Activated CD4-positive, alpha-beta T cell treated with anti-CD3 and anti-CD28 coated beads, Interleukin-10, Interleukin-2, amounts not matched to agents 100 ng/mL and 50 ng/mL, durations not matched to agents 16 hours and 8 hours (primary cell): ENCODE data around the gene CROCC2.

Source experiments
- DNase-seq: peaks from one replicate; pipeline ENCODE4 v3.0.0-alpha.2; 2020

Gene CROCC2

DNA sequence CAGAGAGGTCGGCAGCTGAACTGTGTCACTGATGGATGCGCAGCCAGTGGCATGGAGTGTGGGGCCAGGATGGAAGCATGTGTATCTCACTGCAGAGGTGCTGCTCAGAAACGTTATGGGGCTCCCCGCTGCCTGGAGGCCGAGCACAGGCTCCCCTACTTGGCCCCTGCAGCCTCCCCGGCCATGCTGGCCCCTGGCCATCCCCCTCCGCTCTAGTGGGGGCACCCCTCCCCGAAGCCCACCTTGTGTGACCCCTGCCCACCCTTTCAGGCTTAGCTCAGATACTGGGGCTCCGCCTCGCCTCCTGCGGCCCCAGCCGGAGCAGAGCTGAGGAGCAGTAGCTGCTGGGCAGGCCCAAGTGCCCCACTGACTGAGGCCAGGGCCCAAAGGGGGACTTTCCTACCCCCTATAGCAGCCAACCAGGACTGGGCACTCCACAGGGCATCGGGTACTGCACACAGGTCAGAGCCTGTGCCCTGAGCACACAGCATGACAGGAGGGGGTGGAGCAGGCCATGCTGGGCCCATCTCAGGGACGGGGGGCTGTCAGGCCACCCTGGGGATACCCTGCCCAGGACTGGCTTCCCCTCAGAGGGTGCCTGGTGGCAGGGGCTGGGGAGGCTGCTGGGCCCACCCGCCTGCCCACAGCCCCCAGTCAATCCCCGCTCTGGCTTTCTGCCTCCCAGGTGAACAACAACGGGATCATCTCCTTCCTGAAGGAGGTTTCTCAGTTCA, 123.6 kb downstream of the CROCC2 start:
- DNase-seq, result no peak

DNA sequence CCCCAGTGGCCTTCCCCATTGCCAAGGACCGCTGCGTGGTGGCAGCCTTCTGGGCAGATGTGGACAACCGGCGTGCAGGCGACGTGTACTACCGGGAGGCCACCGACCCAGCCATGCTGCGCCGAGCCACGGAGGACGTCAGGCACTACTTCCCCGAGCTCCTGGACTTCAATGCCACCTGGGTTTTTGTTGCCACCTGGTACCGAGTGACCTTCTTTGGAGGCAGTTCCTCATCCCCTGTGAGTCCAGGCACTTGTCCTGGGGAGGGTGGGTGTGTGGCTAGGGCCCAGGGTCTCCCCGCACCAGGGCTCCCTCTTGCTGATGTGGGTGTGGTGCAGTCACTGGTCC, 124.2 kb downstream of the CROCC2 start:
- no peak for DNase-seq

DNA sequence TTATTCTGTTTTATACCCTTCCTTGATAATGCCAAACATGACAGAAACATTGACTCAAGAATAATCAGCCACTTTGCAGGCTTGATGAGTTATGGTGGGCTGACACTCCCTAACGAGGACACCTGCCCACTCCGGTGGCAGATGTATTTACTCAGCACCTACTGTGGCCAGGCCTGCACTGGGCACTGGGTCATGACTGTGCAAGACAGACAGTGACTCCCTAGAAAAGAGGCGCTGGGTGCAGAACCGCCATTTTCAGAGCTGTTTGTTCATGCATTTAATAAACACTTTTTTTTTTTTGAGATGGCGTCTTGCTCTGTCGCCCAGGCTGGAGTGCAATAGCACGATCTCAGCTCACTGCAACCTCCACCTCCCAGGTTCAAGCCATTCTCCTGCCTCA, 124.7 kb downstream of the CROCC2 start:
- no peak for DNase-seq

DNA sequence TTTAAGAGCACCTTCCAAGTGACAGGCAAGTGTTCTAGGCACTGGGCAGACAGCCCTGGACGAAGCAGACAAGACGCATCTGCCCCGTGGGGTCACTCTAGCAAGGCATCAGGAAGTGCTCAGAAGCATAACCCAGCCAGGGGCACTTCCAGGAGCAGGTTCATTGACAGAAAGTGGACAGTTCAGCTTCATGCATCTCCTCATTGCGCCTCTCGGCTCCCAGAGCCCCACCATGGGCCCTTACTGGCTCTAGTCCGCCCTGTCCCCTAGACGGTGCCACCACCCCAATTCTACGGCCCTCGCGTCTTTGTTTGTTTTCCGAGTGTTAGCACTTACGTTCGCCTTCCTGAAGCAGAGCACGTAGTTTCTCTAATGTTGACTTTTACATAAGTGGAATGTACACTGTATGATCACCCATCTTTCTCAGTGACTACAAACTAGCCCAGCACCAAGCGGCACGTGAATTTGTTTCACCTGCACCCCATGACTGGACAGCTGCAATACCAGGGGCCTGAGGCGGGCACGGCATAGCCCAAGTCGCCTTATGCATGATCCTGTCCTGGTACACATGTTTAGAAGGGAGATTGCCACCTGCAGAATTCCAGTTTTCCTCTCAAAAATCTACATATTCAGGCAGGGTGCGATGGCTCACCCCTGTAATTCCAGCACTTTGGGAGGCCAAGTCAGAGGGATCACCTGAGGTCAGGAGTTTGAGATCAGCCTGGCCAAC, 125.5 kb downstream of the CROCC2 start:
- no peak for DNase-seq

- no peak for DNase-seq
These were observed 127.3 kb downstream of the CROCC2 start for GRCh38 chr2:241033336-241033987.

- no peak for DNase-seq
These were observed 127.9 kb downstream of the CROCC2 start for GRCh38 chr2:241033994-241034393.

GRCh38 chr2:241034490-241035141, 128.5 kb downstream of the CROCC2 start:
- no peak for DNase-seq

DNA sequence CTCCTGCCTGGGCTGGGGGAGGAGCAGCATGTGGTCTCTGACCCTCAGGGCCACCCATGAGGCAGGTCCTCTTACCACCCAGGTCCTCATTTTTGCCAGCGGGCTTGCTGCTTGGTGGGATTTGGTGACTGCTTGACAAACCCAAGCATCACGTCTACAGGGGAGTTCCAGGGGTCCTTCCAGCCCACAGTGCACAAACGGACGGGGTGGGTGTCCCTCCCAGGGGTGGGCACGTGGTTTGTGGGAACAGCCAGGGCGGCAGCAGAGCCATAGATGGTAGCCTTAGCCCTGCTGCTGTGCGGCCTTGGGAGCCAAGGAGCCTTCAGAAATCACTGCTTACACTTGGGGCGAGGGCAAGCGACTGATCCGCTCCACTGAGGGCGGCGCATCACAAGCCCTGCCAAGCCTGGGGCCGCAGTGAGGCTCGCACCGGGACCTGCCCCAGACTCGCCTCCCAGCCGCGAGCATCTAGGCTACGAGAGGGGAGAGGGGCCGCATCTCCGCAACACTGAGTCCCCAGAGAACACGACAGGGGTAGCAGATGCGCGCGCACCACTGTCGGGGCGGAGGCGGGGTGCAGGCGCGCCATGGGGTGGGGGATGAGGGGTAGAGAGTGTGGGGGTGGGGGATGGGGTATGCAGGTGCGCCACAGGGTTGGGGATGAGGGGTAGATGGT, 129.1 kb downstream of the CROCC2 start:
- no peak for DNase-seq

- DNase-seq, result peak; percentile 4
These were observed 129.8 kb downstream of the CROCC2 start for GRCh38 chr2:241035818-241036396.

GRCh38 chr2:241036397-241036963, 130.3 kb downstream of the CROCC2 start:
- peak; percentile 57 for DNase-seq

- no peak for DNase-seq
These were observed 130.9 kb downstream of the CROCC2 start for GRCh38 chr2:241036964-241037421.

GRCh38 chr2:241037498-241037897, 131.4 kb downstream of the CROCC2 start:
- DNase-seq, result no peak

DNA sequence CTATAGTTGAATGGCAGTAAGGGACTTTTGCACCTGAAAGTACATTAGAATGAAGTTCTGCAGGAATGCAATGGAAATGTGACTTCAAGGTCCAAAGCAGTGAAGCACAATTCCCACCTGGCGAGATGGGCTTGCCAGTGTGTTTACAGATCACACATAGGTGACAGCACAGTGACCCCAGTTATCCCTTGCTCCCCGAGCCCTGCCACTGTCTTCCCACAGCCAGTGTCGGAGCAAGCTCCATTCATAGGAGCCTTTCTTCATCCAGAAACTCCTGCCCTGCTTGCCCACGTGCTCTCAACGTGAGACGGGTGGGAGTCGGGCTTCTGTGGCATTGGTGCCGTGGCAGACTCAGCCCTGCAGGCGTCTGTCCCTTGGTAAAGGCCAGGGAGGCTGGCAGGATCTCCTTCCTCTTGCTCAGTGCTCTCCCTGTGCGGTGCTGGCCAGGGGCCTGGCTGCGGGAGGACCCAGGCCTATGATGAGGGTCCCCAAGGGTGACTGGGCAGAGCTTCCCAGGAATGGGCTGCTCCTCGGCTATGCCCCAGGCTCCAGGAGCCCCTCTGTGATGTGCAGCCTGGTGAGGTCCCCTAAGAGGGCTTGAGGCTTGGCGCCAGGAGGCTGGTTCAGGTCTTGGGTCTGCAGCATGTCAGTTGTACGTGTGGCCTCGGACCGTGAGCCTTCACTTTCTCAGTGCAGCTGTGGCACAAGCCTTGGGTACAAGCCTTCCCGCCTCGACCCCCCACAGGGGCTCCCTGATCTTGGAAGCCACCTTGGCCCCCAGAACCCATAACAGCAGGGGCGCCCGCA, 132.4 kb downstream of the CROCC2 start:
- DNase-seq, result no peak

DNA sequence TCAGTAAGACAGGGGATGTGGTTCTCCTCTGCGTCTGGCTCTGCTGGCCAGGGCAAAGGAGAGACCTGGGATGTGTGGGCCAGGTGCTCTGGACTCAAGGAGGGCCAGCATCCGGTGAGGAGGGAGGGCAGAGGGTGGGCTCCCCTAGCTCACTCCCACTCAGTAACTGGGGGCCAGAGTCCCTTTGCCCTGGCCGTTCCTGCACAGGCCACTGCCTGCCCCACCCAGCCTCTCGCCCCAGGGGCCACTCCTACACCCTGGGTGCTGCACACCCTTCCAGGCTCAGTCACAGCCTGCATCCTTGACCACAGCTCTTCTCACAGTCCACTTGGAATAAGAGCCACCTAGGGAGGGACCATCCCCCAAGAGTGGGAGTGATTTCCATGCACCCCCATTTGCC, 133.3 kb downstream of the CROCC2 start:
- DNase-seq, result no peak

DNA sequence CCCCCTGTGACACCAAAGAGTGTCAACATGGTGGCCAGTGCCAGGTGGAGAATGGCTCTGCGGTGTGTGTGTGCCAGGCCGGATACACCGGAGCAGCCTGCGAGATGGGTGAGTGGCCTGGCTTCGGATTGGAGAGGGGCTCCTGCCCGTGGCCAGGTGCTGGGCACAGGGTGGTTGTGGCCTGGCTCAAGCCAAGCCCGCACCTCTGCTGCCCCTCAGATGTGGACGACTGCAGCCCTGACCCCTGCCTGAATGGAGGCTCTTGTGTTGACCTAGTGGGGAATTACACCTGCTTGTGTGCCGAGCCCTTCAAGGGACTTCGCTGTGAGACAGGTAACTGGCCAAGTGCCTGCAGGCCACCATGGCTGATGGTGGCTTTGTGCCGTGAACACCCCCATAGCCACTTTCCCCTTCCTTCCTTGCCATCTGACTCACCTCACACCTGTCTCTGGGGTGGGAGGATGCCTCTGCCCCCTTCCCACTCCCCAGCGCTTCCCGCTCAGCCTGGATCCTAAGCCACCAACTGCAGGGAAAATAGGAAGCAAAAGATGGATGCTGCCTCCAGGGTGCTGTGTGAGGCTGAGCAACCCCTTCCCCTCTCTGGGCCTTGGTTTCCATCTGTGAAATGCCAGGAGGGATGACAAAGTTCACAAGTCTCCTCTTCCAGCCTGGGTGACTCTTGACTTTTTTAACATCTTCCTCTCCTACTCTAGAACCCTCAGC, 134.1 kb downstream of the CROCC2 start:
- no peak for DNase-seq

GRCh38 chr2:241041589-241042158, 135.5 kb downstream of the CROCC2 start:
- DNase-seq, result no peak
